Measurements from ENCODE around the gene KIRREL3.

The KIRREL3 gene

DNA sequence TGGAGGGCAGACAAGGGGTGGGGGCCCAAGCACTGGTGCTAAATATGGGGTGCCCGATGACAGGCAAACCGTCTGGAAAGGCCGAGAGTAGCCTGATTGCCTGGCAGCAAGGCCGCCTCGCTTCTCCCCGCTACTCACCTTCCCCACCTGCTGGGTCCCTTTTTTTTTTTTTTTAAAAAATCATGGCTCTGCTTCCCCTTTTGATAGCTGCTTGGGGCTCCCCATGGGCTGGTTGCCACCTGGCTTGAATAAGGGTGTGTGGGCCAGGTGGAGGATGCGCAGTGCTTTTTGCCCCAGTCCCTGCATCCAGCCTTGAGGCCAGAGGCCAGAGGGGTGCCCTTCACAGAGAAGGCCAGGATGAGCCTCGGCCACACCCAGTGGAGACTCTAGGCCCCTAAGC is 533.1 kb downstream of the KIRREL3 start:
- TF ChIP-seq GATA3 (IDR thresholded peaks at IDR 0.05; ENCODE audit: low read depth, low read length) (no peak), GATA2 (IDR thresholded peaks at IDR 0.05; ENCODE audit: low read depth, low read length) (no peak)

DNA sequence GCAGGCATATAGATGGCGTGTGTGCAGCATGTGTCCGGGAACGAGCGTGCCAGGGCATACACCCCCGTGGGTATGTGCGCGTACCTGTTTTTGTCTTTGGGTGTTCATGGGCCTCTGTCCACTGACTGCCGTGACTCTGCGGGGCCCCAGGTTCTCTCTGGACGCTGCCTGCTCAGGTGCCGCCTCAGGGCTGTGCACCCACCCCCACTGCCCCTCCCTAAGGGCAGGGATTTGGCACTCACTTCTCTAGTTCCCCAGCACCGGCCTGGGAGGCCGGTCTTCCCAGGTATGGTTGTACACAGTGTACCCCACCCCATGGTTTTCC is 533.6 kb downstream of the KIRREL3 start:
- TF ChIP-seq GATA3 (IDR thresholded peaks at IDR 0.05; ENCODE audit: low read depth, low read length) (no peak), GATA2 (IDR thresholded peaks at IDR 0.05; ENCODE audit: low read depth, low read length) (no peak)

DNA sequence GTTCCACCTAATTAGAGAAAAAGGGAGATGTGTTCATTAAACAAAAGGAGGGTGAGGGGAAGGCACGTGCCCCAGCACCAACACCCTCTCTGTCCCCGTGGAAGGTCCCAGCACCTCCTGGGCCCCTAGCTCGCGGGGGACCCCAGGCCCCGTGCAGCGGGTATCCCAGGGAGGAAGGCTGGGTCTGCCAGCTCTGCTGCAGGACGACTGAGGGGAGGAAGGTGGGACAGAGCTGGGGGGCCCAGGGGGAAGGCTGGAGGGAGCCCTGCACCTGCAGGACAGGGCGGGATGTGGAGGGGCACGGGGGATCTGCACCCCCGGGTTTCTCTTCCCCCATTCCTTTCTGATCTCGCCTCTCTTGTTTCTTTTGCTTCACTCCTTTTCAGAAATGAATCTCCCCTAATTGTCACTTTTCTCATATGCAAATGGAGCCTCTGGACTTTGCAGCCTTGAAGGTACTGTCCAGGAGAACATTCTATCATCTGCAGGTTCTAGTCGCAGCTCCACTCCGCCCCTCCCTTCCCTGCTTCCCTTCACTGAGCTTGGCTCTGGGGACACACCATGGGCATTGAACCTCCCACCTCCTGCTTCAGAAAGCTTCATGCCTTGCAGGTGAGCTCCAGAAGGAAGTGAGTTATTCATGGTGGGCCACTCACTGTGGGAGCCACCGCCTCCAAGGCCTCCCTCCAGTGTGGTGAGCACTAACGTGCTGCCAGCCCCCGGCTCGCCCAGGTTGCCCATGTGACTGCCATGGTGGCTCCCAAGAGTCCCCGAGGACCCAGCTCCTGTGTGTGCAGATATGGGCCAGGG is 534.1 kb downstream of the KIRREL3 start:
- TF ChIP-seq GATA2 (IDR thresholded peaks at IDR 0.05; ENCODE audit: low read depth, low read length): no peak
- TF ChIP-seq GATA3 (IDR thresholded peaks at IDR 0.05; ENCODE audit: low read depth, low read length): no peak

DNA sequence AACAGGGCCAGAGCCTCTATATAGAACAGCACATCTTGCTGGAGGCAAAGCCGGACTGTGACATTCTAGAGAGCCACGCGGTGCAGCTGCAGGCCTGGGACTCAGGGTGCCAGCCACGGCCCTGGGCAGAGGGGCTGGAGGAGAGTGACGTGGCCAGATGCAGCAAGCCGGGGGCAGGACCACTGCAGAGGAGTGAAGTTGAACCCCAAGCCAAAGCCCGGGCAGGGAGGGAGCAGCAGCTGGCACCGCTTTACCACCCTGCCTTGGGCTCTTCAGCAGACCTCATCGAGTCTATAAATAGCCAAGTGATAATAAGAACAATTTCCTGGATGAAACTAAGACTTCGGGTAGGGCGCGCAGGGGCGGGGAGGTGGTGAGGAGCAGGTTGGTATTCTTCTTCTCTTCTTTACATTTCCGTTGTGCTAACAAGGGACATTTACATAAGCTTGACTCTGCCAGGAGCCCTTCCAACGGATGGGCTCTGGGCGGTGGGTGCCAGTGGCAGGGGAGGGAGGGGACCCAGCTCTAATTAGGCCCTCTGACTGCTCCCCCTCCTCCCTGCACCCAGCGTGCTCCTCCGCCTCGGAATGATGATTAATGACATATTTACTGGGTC is 534.9 kb downstream of the KIRREL3 start:
- TF ChIP-seq GATA2 (IDR thresholded peaks at IDR 0.05; ENCODE audit: low read depth, low read length) (no peak), GATA3 (IDR thresholded peaks at IDR 0.05; ENCODE audit: low read depth, low read length) (no peak)

DNA sequence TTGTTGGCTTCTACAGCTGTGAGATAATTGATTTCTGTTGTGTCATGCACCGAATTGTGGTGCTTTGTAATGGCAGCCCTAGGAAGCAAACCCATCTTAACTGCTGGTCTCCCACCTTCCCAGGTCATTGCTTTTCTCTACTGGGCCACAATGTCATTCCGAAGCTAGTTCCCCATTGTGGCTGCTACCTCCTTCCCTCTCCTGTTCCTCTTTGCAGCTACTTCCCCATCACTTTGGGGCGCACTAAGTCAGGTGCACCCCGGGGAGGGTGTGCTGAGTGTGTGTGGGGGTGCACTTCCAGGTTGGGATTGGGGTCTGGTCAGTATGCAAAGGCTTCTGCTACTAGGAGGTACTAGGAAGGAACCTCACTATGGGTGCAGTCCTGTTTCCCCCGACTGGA is 535.8 kb downstream of the KIRREL3 start:
- no peak for TF ChIP-seq GATA3 (IDR thresholded peaks at IDR 0.05; ENCODE audit: low read depth, low read length)
- no peak for TF ChIP-seq GATA2 (IDR thresholded peaks at IDR 0.05; ENCODE audit: low read depth, low read length)

DNA sequence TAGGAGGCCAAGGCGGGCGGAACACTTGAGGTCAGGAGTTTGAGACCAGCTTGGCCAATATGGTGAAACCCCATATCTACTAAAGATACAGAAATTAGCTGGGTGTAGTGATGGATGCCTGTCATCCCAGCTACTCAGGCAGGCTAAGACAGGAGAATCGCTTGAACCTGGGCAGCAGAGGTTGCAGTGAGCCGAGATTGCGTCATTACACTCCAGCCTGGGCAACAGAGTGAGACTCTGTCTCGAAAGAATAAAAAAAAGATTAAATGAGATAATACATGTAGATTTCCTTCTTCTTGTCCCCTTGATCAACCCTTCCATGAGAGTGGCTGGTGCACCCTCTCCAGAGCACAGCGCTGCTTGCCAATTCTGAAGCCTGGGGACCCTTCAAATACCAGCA is 538.1 kb downstream of the KIRREL3 start:
- TF ChIP-seq GATA3 (IDR thresholded peaks at IDR 0.05; ENCODE audit: low read depth, low read length) (no peak), GATA2 (IDR thresholded peaks at IDR 0.05; ENCODE audit: low read depth, low read length) (no peak)

DNA sequence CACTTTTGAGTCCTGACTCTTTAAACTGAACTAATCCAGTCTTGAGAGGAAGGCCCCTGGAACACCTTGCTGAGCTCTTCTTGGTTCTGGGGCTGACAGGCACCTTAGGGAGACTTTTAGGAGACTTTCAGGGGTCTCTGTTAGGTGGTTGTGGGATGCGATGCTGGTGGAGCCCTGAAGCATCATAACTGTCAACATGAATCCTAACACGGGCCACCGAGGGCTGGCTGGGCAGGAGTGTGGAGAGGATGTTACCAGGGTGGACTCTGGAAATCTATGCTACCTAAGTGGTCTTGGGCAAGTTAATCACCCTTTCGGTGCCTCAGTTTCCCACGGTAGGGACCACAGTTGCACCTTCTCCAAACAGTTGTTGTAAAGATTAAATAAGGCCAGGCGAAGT is 538.6 kb downstream of the KIRREL3 start:
- no peak for TF ChIP-seq GATA3 (IDR thresholded peaks at IDR 0.05; ENCODE audit: low read depth, low read length)
- TF ChIP-seq GATA2 (IDR thresholded peaks at IDR 0.05; ENCODE audit: low read depth, low read length): no peak

DNA sequence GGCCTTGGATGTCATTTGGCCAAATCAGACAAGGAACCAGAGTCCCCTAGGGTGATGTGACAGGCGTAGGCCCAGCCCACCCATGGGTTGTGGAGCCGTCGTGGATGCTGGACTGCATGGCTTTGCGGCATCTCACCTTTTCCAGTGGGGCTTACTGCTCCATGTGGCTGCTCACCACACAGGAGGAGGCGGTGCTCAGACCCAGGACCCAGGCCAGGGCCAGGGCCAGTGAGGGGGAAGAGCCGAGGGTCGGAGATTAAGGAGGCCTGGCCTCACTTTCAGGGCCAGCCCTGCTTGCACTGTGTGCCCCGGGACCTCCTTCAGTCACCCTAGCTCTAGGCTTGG is 539.5 kb downstream of the KIRREL3 start:
- no peak for TF ChIP-seq GATA2 (IDR thresholded peaks at IDR 0.05; ENCODE audit: low read depth, low read length)
- TF ChIP-seq GATA3 (IDR thresholded peaks at IDR 0.05; ENCODE audit: low read depth, low read length): no peak

DNA sequence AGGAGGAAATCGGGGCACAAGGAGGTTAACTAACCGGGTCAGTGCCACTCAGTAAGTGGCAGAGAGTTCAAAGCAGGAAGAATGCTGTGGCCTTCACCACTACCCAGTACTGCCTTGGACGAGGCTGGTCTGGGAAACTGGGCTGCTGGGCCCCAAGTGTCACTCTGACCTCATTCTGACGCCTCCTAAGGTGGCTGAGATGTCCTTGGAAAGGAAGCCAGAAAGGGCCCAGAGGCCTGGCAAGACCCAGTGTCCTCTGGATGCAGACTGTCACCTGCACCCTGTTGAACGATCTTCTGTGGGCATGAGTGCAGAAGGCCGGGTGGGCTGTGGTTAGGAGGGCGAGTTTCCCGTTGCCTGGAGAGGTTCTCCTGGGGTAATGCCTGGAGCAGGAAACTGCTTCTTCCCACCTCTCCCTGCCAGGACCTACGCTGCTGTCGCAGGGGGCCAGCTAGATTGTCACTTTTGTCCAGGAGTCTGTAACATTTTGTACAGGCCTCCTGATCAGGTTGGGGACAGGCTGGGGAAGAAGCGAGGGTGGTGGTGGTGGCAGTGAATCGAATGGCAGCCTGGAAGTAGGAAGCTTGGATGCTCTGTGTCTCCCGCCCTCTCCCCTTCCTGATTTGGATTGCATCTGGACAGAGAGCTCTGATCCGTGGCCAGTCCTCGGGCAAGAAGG is 540.0 kb downstream of the KIRREL3 start:
- TF ChIP-seq GATA2 (IDR thresholded peaks at IDR 0.05; ENCODE audit: low read depth, low read length) (no peak), GATA3 (IDR thresholded peaks at IDR 0.05; ENCODE audit: low read depth, low read length) (no peak)

DNA sequence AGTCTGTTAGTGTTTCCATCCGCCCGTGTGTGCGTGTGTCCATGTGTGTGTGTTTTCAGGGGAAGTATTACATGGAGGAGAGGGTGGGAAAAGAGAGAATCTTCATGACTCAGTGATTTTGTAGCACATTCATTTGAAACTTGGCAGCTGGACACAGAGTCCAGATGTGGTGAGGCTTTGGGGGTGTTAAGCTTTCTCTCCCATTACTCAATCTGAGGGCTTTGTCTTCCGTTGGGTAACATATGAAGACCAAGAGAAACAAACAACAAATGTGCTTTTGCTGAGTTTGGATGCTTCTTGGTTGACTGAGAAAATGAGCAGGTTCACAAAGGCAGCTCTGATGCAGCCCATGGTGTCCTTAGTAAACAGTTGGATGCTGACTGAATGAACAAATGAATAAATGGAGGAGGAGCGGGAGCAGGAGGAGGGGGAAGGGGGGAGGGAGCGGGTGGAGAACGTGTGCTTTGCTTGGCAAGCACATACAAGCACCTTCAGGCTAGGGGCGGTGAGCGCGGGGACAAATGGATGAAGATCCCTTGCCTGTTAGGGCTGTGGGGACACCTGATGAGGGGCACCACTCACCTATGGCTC is 540.8 kb downstream of the KIRREL3 start:
- TF ChIP-seq GATA2 (IDR thresholded peaks at IDR 0.05; ENCODE audit: low read depth, low read length) (no peak), GATA3 (IDR thresholded peaks at IDR 0.05; ENCODE audit: low read depth, low read length) (no peak)

DNA sequence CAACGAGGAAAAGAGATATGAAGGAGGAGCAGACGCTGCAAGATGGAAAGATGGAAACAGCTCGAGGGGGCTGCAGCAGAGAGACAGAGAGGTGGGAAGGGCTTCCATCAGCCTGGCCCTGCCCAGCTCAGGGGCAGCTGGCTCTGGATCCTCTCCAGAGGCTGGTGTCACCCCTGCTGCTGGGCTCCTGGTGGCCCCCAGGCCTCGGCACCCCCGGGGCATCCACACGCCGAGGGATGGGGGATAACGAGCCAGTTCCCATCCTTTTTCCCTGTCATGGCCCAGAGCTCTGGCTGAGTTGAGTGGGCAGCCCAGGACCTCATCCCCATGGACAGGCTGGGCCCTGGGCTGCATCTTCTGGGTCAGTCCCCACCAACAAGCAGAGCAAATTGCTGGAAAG is 542.8 kb downstream of the KIRREL3 start:
- TF ChIP-seq GATA2 (IDR thresholded peaks at IDR 0.05; ENCODE audit: low read depth, low read length): no peak
- TF ChIP-seq GATA3 (IDR thresholded peaks at IDR 0.05; ENCODE audit: low read depth, low read length): no peak

DNA sequence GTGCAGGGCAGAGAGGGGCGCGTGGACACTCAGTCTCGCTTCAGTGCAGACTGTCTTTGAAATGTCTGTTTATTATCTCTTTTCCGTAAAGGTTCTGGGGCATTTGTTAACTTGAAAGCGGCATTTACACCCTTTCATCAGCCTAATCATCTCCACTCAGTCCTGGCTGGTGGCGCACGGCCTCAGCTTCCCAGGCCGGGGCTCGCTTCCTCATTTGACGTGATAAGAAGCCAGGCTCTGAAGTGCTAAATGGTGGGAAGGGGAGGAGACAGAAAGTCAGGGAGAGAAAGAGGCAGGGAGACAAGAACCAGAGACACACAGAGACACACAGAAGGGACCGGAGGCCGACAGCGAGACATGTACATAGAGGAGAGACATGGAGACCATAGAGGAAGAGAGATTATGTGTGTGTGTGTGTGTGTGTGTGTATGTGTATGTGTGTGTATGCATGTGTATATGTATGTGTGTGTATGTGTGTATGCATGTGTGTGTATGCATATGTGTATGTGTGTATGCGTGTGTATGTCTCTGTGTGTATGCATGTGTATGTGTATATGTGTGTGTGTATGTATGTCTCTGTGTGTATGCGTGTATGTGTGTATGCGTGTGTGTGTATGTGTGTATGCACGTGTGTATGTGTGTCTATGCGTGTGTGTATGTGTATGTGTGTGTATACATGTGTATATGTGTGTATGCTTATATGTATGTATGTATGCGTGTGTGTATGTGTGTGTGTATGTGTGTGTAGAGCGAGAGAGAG is 543.6 kb downstream of the KIRREL3 start:
- TF ChIP-seq GATA3 (IDR thresholded peaks at IDR 0.05; ENCODE audit: low read depth, low read length) (no peak), GATA2 (IDR thresholded peaks at IDR 0.05; ENCODE audit: low read depth, low read length) (0 out of 2 replicates have a peak, but pooled peaks have one; percentile 8)

DNA sequence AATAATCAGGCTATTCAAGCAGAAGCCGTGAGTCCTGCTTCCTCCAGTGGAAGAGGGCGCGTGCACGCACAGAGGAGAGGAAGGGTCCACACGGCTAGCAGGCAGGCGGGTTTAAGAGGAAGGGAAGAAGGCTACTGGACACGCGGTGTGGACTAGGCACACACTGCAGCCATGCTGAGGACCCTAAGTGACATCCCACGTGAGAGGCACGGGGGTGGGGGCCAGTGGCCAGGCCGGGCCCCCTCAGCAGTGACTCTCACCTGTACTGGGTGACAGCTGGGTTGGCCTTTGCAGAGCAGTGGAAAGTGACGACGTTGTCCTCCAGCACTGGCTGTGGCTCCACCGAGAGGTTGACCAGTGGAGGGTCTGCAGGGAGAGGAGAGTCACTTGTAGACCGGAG is 544.5 kb downstream of the KIRREL3 start:
- TF ChIP-seq GATA2 (IDR thresholded peaks at IDR 0.05; ENCODE audit: low read depth, low read length) (no peak), GATA3 (IDR thresholded peaks at IDR 0.05; ENCODE audit: low read depth, low read length) (no peak)
